B cell (primary cell): ENCODE measurements around the gene PPP1R12C. TPM values are rescaled to one million over a fixed set of nuclear protein-coding genes. Genes with fewer than 3 reads are reported as not detected.
"Not testable (repeated sequence)": the region's sequence is repeated elsewhere in the genome, so short reads cannot be mapped to it uniquely, and the experiment has no call there.

Experiments
- ATAC-seq: fragments of 200-7000 bp; cut with Tn5 transposase; one replicate; pipeline ENCODE4 v1.10.0; 2021; ENCODE audit warnings: low read depth, mild to moderate bottlenecking, moderate number of reproducible peaks, moderate library complexity
- CTCF ChIA-PET: fragments of 350-600 bp; sonication (Branson Sonifier 250); formaldehyde crosslinking; loops from one replicate; lab custom pipeline; 2021; ENCODE audit warnings: antibody characterized with exemption, inconsistent platforms; lab: Charles Lee
- POLR2A ChIA-PET: fragments of 350-600 bp; sonication (Branson Sonifier 250); formaldehyde crosslinking; loops from one replicate; lab custom pipeline; 2021; ENCODE audit warnings: antibody characterized with exemption; lab: Charles Lee
- DNase-seq: peaks from one replicate; pipeline ENCODE4 v3.0.0; 2013
- H2AFZ ChIP-seq: 2 replicates; pipeline ENCODE4 v1.6.1; 2012; ENCODE audit warnings: mild to moderate bottlenecking, low read depth, low read length; ENCODE audit not compliant: insufficient read depth, poor library complexity, severe bottlenecking
- H3K27ac ChIP-seq, 2 donors: 1 replicate in 1 of 2; 2 replicates in 1 of 2; pipeline ENCODE4 v1.5.1; 2012 to 2013; ENCODE audit warnings: low read length in 2 of 2, mild to moderate bottlenecking in 2 of 2, moderate library complexity in 1 of 2
- H3K27me3 ChIP-seq, 4 experiments: fragments of 200-600 bp in 1 of 4; sonication (generic) in 1 of 4; replicated peaks in 1 of 4; 1 replicate in 2 of 4; 2 replicates in 2 of 4; pipeline versions ENCODE4 v1.6.1 to v1.7.0; 2013 to 2016; ENCODE audit warnings: low read length in 3 of 4, mild to moderate bottlenecking in 2 of 4, mixed read lengths in 1 of 4, moderate library complexity in 1 of 4; ENCODE audit not compliant: insufficient read depth in 4 of 4, control insufficient read depth in 3 of 4; ENCODE audit errors: control extremely low read depth in 1 of 4
- H3K36me3 ChIP-seq, 2 experiments: replicated peaks in 1 of 2; 1 replicate in 1 of 2; 2 replicates in 1 of 2; pipeline versions ENCODE4 v1.6.1 to v1.7.1; 2013; ENCODE audit warnings: low read length in 1 of 2; ENCODE audit not compliant: insufficient read depth in 2 of 2, control insufficient read depth in 1 of 2; ENCODE audit errors: control extremely low read depth in 1 of 2, extremely low read depth in 1 of 2
- H3K4me1 ChIP-seq, 2 donors: fragments of 200-600 bp in 1 of 2; sonication (generic) in 1 of 2; 1 replicate in 1 of 2; 2 replicates in 1 of 2; pipeline versions ENCODE4 v1.5.1 to v1.6.1; 2013 to 2017; ENCODE audit warnings: low read length in 2 of 2; ENCODE audit not compliant: control insufficient read depth in 2 of 2, insufficient read depth in 2 of 2
- H3K4me2 ChIP-seq: replicated peaks from 2 replicates; pipeline ENCODE3; 2012; ENCODE audit warnings: mild to moderate bottlenecking, low read depth, low read length; ENCODE audit not compliant: poor library complexity, severe bottlenecking
- H3K4me3 ChIP-seq, 5 experiments: fragments of 200-600 bp in 1 of 5; sonication (generic) in 1 of 5; 1 replicate in 3 of 5; 2 replicates in 2 of 5; pipeline versions ENCODE4 v1.5.1 to v1.7.0; 2011 to 2016; ENCODE audit warnings: low read length in 4 of 5, mild to moderate bottlenecking in 4 of 5, low read depth in 2 of 5, control low read depth in 1 of 5, moderate library complexity in 1 of 5; ENCODE audit not compliant: insufficient read depth in 1 of 5; ENCODE audit errors: control extremely low read depth in 1 of 5, extremely low read depth in 1 of 5
- H3K79me2 ChIP-seq: fragments of 200-600 bp; sonication (generic); one replicate; pipeline ENCODE4 v1.6.0; 2016; ENCODE audit warnings: low read length; ENCODE audit not compliant: control insufficient read depth, insufficient read depth
- H3K9ac ChIP-seq: fragments of 200-600 bp; sonication (generic); 2 replicates; pipeline ENCODE4 v1.6.1; 2017; ENCODE audit warnings: mild to moderate bottlenecking, low read length, moderate library complexity
- H3K9me3 ChIP-seq, 3 donors: one replicate each; pipeline versions ENCODE4 v1.6.1 to v1.7.1; 2013; ENCODE audit warnings: low read length in 2 of 3; ENCODE audit not compliant: control insufficient read depth in 2 of 3, insufficient read depth in 1 of 3; ENCODE audit errors: control extremely low read depth in 1 of 3
- H4K20me1 ChIP-seq: 2 replicates; pipeline ENCODE4 v1.6.0; 2012; ENCODE audit warnings: mild to moderate bottlenecking, low read length; ENCODE audit not compliant: insufficient read depth, control insufficient read depth, poor library complexity, severe bottlenecking
- H3K27ac Mint-ChIP-seq: one replicate; pipeline ENCODE4 v1.8.0; 2021; ENCODE audit warnings: mixed read lengths
- H3K27me3 Mint-ChIP-seq: one replicate; pipeline ENCODE4 v1.8.0; 2021; ENCODE audit warnings: mixed read lengths
- H3K4me1 Mint-ChIP-seq: one replicate; pipeline ENCODE4 v1.8.0; 2021; ENCODE audit warnings: mixed read lengths
- H3K4me3 Mint-ChIP-seq: one replicate; pipeline ENCODE4 v1.8.0; 2021; ENCODE audit warnings: mixed read lengths
- H3K9me3 Mint-ChIP-seq: one replicate; pipeline ENCODE4 v1.8.0; 2022; ENCODE audit warnings: mixed read lengths; ENCODE audit not compliant: insufficient read depth
- CTCF ChIP-seq: fragments of 200-600 bp; IDR thresholded peaks from one replicate; pipeline ENCODE4 v1.8.0; 2022; ENCODE audit warnings: antibody characterized with exemption, mild to moderate bottlenecking
- EZH2 ChIP-seq: IDR thresholded peaks from 2 replicates; pipeline ENCODE4 v1.6.1; 2012; ENCODE audit warnings: borderline replicate concordance, low read depth, mild to moderate bottlenecking, moderate library complexity, low read length; ENCODE audit not compliant: insufficient read depth, poor library complexity, severe bottlenecking
- WGBS: methylation state at CpG from one replicate; pipeline ENCODE4 v1.1.5; 2013; ENCODE audit warnings: missing lambda C conversion rate; ENCODE audit not compliant: insufficient coverage; 5-methylcytosine and 5-hydroxymethylcytosine counted together
- intact Hi-C: fragments of 100-400 bp; cut with micrococcal nuclease; formaldehyde crosslinking; loops from one replicate; pipeline ENCODE4 v1.10.0; 2022
- polyA plus RNA-seq: library from polyadenylated mRNA; depleted of rRNA; stranded (reverse); fragments of >200 nt; gene quantifications from 2 replicates; pipeline ENCODE4 v1.2.3, GENCODE V29; 2012
- total RNA-seq, 2 donors: library from RNA; stranded (reverse); fragments of 120-200 nt in 1 of 2; gene quantifications; 1 replicate in 1 of 2; 2 replicates in 1 of 2; pipeline versions ENCODE4 v1.2.3 to v1.2.4, GENCODE V29; 2013 to 2022

PPP1R12C gene
- total and polyA plus RNA-seq, 2 donors (not counting 1 experiment from before 2014, with no cell fraction given): 145 to 179 TPM

- DNase-seq (no peak), ATAC-seq (no peak)
- no peaks in the 10 kb centered on the region for H3K9me3 Mint-ChIP-seq
- CTCF ChIA-PET: interaction anchor here (1.0 kb wide), 1 partner anchor 21 kb away, joined by 3 read pairs; no protein-coding TSS in a partner anchor
- no peak overlapping the region for H2AFZ ChIP-seq
- peaks cover 46% of the 10 kb centered on the region for H3K27me3 Mint-ChIP-seq
- H3K4me1 ChIP-seq: peaks cover 10 to 16% of the 10 kb centered on the region in 2 donors
- intact Hi-C loops: no loop called here
- H3K9ac ChIP-seq: no peak overlapping the region
- 24% methylated on average over 3 of the region's 3 CpGs for WGBS
- no peak overlapping the region for H3K27ac ChIP-seq
- TF ChIP-seq EZH2 (no peak), CTCF (no peak)
- peak overlapping the region; percentile 7 for H3K4me3 Mint-ChIP-seq
- peaks cover 9% of the 10 kb centered on the region for H3K4me1 Mint-ChIP-seq
- no peak overlapping the region for H3K4me3 ChIP-seq
- no peaks in the 10 kb centered on the region for H3K79me2 ChIP-seq
- no peaks in the 10 kb centered on the region for H4K20me1 ChIP-seq
- no peaks in the 10 kb centered on the region for H3K36me3 ChIP-seq
- no peak overlapping the region for H3K27ac Mint-ChIP-seq
- H3K9me3 ChIP-seq: peaks cover 0 to 29% (median 2%) of the 10 kb centered on the region in 3 donors
- peaks cover 0 to 55% (median 25%) of the 10 kb centered on the region in 4 experiments for H3K27me3 ChIP-seq
- POLR2A ChIA-PET: interaction anchor here (0.7 kb wide), 1 partner anchor 12 kb away, joined by 15 read pairs; no protein-coding TSS in a partner anchor
- no peak overlapping the region for H3K4me2 ChIP-seq
Measured at GRCh38 chr19:55067869-55068268, 49.6 kb downstream of the PPP1R12C start.

- TF ChIP-seq CTCF (no peak), EZH2 (no peak)
- Mint-ChIP-seq H3K4me1 (peaks cover 14% of the 10 kb centered on the region), H3K27me3 (peaks cover 34% of the 10 kb centered on the region), H3K9me3 (no peaks in the 10 kb centered on the region), H3K4me3 (no peak overlapping the region), H3K27ac (no peak overlapping the region)
- POLR2A ChIA-PET: no interaction called here
- no peak overlapping the region for H3K4me3 ChIP-seq
- intact Hi-C loops: no loop called here
- peaks cover 0 to 27% (median 2%) of the 10 kb centered on the region in 3 donors for H3K9me3 ChIP-seq
- H2AFZ ChIP-seq: no peak overlapping the region
- no peak for DNase-seq
- peaks cover 17 to 23% of the 10 kb centered on the region in 2 donors for H3K4me1 ChIP-seq
- H3K27me3 ChIP-seq: peaks cover 0 to 43% (median 16%) of the 10 kb centered on the region in 4 experiments
- CTCF ChIA-PET: no interaction called here
- no peak for ATAC-seq
- no peak overlapping the region for H3K4me2 ChIP-seq
- H3K9ac ChIP-seq: no peak overlapping the region
- no peaks in the 10 kb centered on the region for H4K20me1 ChIP-seq
- no peak overlapping the region for H3K27ac ChIP-seq
- H3K79me2 ChIP-seq: peaks cover 10% of the 10 kb centered on the region
- 18% methylated on average over 2 of the region's 2 CpGs for WGBS
- no peaks in the 10 kb centered on the region for H3K36me3 ChIP-seq
Measured at GRCh38 chr19:55066107-55066709, 51.2 kb downstream of the PPP1R12C start.

GRCh38 chr19:55065516-55065915 lies 51.9 kb downstream of the PPP1R12C start:
- H3K9me3 Mint-ChIP-seq, H3K79me2 ChIP-seq, H3K9ac ChIP-seq, ATAC-seq, intact Hi-C loops, POLR2A ChIA-PET, H4K20me1 ChIP-seq, H3K36me3 ChIP-seq, H3K27ac ChIP-seq, H3K4me2 ChIP-seq, H3K4me3 ChIP-seq, H3K4me3 Mint-ChIP-seq, H2AFZ ChIP-seq, H3K27ac Mint-ChIP-seq, DNase-seq, CTCF ChIA-PET: not testable (repeated sequence)
- Histone ChIP-seq H3K27me3 (peaks cover 0 to 36% (median 13%) of the 10 kb centered on the region in 4 experiments), H3K4me1 (peaks cover 17 to 23% of the 10 kb centered on the region in 2 donors), H3K9me3 (peaks cover 0 to 23% (median 2%) of the 10 kb centered on the region in 3 donors)
- peaks cover 14% of the 10 kb centered on the region for H3K4me1 Mint-ChIP-seq
- H3K27me3 Mint-ChIP-seq: peaks cover 33% of the 10 kb centered on the region
- WGBS: 80% methylated on average over 9 of the region's 9 CpGs
